ENCODE data around the gene TJP1.

GRCh38 chr15:29853211-29853987 is 31.1 kb upstream of the TJP1 start:
- TF ChIP-seq, protein P1, sequence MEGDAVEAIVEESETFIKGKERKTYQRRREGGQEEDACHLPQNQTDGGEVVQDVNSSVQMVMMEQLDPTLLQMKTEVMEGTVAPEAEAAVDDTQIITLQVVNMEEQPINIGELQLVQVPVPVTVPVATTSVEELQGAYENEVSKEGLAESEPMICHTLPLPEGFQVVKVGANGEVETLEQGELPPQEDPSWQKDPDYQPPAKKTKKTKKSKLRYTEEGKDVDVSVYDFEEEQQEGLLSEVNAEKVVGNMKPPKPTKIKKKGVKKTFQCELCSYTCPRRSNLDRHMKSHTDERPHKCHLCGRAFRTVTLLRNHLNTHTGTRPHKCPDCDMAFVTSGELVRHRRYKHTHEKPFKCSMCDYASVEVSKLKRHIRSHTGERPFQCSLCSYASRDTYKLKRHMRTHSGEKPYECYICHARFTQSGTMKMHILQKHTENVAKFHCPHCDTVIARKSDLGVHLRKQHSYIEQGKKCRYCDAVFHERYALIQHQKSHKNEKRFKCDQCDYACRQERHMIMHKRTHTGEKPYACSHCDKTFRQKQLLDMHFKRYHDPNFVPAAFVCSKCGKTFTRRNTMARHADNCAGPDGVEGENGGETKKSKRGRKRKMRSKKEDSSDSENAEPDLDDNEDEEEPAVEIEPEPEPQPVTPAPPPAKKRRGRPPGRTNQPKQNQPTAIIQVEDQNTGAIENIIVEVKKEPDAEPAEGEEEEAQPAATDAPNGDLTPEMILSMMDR (IDR thresholded peaks at IDR 0.05): no peak
- no peak for TF ChIP-seq POLR2A (IDR thresholded peaks at IDR 0.05)
